Prostate gland (tissue), 2 donors: ENCODE data around the gene RETN.

Experiments
- CTCF ChIP-seq, 4 experiments: fragments of 200-600 bp in 2 of 4; fragments of 450-650 bp in 2 of 4; sonication (generic) in 2 of 4; IDR thresholded peaks; 1 replicate in 3 of 4; 2 replicates in 1 of 4; pipeline ENCODE4 v1.5.1; 2016 to 2019; ENCODE audit warnings: antibody characterized with exemption in 4 of 4, mild to moderate bottlenecking in 2 of 4, moderate library complexity in 2 of 4
- POLR2A ChIP-seq: fragments of 450-650 bp; IDR thresholded peaks from one replicate; pipeline ENCODE4 v1.6.1; 2016; ENCODE audit warnings: antibody characterized with exemption, mild to moderate bottlenecking
- POLR2AphosphoS5 ChIP-seq: sonication (generic); formaldehyde crosslinking; IDR thresholded peaks from one replicate; pipeline ENCODE4 v1.6.1; 2017; ENCODE audit warnings: antibody characterized with exemption

GRCh38 chr19:7681340-7682174 is 12.7 kb downstream of the RETN start:
- TF ChIP-seq POLR2A = no peak
- TF ChIP-seq CTCF (IDR thresholded peaks at IDR 0.05) = peak in 3 of 4 experiments; percentile 42 to 69 (median 61)
- TF ChIP-seq POLR2AphosphoS5 = peak; percentile 67
